HG02981 (cell line): ENCODE measurements around the gene TRIAP1.
A peak's percentile ranks its signal among the peaks of the same experiment; 100 is the strongest.
"Not testable (repeated sequence)": the region's sequence is repeated elsewhere in the genome, so short reads cannot be mapped to it uniquely, and the experiment has no call there.

Experiments
- ATAC-seq: cut with Tn5 transposase; IDR thresholded peaks from one replicate; pipeline ENCODE4 v1.9.1; 2021; ENCODE audit warnings: mild to moderate bottlenecking, moderate library complexity; ENCODE audit not compliant: unreplicated experiment

The TRIAP1 gene

DNA sequence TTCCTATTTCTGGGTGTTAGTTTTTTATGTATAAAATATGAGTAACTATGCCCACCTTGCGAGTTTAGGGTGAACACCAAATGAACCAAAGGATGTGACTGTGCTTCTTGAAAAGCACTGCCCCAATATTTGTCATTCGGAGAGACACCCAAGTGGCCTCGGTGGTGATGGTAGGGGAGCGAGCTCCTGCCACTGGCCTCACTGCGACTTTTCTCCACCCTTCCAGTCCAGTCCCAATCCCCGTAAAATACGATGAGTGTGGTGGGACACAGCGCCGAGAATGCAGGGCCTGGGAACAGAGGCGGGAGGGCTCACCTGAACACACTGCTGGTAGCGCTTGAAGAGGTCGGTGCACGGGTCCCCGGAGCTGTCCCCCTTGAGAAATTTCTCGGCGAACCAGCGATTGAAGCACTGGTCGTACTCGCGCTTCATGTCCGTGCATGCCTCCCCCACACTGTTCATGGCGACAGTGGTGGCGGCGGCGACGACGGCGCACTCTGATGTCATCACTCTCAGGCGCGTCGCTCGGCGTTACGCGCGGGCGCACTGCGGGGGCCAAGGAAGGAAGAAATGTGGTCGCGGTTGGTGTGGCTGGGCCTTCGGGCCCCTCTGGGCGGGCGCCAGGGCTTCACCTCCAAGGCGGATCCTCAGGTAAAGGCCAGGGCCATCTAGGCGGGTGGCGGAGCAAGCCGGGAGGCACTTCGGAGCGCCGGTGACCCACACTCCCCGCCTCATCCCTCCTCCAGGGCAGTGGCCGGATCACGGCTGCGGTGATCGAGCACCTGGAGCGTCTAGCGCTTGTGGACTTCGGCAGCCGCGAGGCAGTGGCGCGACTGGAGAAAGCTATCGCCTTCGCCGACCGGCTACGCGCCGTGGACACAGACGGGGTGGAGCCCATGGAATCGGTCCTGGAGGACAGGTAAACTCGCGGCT is at the start of gene TRIAP1, which contains the start of gene GATC:
Gene TRIAP1, minus strand, starts transcription at position 474 of the 933 bp plus-strand sequence. Its CDS starts 12 bp downstream, at position 462.
Gene GATC, plus strand, starts transcription at position 534 of the 933 bp plus-strand sequence. Its CDS starts 37 bp downstream, at position 571.
- ATAC-seq = peak; percentile 85

DNA sequence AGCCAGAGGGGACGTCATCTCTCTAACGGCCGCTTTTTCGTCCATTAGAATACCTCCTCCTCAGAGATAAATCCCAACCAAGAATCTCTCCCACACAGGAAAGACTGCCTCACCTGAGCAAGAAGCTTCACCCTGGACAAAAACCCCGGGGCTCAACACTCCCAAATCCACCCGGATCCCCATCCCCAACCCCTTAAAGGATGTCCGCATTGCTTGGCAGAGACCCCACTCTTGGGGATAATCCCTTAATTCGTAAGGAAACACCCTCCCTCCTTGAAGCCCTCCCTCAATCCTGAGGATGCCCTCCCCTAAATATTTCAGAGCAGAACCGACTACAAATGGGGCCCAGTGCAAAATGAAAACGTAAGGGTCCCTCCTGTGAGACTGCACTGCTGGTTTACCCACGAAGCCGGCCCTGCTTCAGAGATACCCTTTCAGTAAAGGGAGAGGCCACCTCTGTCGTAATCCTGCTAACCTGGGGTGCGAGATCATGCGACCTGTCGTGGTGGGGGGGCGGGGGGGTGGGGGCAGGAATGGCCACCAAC is 49.1 kb upstream of the TRIAP1 start:
- ATAC-seq = no peak

DNA sequence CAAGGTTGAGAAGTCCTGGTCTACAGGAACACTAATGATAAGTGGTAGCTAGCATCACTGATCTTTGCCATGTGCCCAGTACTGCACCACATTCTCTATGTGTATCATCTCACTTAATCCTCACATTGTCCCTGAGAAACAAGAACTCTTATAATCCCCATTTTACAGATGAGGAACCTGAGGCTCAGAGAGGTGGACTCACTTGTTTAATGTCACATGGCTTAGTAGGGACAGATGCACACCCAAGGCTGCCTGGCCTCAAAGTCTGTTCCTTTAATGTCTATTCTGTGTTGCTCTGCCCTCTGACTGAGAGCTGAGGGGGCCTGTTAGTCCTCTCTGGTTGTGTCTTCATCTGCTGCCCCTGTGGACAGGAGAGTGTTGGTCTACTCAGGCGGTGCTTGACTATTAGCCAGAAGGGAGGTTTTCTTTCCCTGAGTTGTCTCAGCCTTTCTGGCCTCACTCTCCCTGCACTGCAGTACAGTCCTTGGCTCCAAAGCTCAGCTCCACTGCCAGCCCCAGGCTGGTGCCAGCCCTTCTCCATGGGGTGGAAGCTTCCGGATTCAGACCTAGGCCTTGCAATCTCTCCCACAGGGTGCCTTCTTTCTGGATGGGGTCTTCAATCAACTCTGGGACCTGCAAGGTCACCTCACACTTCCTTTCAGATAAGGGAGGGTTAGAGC is 44.8 kb upstream of the TRIAP1 start:
- ATAC-seq = no peak

DNA sequence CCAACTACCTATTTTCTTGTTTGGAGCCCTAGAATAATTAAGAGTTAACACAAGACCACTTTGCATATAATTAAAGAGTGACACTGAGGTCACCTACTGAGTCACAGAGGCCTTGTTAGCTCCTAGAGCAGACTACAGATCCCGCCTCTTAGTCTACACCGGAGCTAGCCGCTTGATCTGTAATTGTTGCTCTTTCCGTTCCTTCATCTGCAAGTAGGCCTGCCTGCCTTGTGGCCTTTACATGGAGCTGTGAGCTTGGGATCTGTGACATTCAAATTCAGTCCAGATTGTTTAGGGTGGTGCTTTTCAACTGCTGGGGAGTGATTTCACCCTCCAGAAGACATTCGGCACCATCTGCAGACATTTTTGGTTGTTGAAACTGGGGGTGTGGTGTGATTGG is 44.1 kb upstream of the TRIAP1 start:
- no peak for ATAC-seq

DNA sequence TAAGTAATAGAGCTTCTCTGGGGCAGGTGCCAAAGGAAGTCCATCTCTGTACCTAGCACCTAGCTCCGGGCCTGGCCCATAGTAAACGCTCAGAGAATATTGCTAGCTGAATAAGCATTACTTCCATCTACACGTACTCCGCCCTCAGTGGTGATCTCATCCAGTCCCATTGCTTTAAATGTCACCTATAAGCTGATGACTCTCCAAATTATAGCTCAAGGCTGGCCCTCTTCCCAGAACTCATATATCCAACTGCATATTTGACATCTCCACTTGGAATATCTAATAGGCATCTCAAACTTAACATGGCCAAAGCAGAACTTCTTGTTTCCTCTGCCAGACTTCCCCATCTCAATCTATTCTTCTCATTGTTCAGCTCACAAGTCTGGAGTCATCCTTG is 42.8 kb upstream of the TRIAP1 start:
- ATAC-seq = no peak

DNA sequence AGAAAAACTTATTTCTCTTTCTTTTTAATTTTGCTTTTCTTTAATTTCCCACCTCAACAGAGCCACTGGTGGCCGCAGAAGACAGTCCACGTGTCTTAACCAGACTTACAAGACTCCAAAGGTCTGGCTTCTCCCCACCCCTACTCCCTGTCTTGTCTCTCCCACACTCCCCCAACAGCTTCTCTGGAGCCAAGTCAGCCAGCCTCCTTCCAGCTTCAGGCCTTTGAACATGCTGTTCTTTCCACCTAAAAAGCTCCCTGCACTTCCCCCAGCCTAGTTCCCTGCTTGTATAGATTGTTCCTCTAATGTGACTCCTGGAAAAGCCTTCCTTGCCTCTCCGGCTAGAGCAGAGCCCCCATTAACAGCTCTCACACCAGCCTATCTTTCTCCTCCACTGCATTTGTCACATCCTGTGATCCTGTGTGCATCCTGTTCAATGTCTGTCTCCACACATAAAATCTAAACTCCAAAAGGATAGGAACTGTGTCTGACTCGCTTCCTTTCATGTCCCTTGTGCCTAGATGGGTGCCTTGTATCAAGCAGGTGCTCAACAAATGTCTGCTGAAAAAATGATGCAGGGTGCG is 42.0 kb upstream of the TRIAP1 start:
- ATAC-seq = no peak

DNA sequence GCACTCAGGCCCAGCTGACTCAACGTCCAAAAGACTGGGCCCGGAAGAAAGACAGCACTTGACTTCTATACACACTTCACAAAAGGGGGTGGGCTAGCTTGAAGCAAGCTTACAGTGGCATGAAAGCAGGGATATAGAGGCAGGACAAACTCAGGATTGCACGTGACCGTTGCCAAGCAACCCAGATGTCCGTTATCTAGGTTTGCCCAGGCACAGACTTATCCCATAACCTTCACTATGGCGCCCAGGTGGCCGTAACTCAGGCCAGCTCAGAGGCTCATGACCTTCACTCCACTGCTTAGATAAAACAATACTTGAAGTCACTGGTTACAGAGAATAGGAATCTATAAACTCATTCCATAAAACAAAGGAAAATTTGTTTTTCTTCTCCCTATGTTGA is 41.4 kb upstream of the TRIAP1 start:
- not testable (repeated sequence) for ATAC-seq

DNA sequence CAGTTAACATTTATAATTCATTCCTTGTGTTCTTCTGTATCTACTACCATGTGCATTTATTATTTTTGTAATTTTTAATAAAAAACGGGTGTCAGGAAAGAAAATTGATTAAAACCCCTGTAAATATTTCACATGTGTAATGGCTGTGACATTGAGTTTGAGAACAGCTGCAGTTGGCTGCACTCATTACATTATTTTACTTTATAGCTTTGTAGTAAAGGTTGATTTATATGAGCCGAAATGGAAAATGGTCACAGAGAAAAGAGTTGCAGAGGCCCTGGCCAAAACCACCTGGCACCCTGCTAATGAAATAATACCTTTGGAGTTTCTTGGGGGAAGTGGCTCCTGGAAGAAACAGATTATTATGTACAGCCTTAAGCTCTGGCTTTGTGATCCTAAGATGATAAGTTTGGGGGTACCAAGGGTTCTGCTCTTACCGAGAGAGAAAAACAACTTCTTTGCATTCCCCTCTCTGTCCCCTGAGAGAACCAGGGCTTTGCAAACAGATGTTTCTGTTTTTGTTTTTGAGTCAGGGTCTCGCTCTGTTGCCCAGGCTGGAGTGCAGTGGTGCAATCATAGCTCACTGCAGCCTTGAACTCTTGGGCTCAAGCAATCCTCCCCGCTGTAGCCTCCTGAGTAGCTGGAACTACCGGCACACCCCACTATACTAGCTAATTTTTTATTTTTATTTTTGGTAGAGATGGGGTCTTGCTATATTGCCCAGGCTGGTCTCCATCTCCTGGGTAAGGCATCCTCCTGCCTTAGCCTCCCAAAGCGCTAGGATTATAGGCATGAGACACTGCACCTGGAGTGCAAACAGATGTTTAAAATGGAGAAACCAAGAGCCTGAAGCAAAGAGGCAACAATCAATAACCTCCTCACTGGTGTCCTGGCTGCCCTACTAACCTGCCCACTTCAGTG is 40.0 kb upstream of the TRIAP1 start:
- no peak for ATAC-seq

DNA sequence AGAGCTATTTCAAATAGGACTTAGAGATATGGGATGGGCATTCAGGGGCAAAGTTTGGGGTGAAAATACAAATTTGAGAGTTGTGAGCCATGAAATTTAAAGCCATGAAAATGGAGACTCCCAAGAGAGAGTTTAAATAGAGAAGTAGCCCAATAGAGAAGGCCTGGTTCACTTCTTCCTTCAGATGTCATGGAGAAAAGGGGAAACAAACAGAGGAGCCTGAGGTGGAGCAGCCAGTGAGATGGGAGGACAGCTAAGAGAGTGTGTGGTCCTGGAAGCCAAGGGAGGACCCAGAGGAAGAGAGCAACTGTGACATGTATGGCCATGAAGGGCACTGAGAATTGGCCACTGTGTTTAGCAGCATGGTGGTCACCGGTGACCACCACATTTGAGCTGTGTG is 37.4 kb upstream of the TRIAP1 start:
- no peak for ATAC-seq

DNA sequence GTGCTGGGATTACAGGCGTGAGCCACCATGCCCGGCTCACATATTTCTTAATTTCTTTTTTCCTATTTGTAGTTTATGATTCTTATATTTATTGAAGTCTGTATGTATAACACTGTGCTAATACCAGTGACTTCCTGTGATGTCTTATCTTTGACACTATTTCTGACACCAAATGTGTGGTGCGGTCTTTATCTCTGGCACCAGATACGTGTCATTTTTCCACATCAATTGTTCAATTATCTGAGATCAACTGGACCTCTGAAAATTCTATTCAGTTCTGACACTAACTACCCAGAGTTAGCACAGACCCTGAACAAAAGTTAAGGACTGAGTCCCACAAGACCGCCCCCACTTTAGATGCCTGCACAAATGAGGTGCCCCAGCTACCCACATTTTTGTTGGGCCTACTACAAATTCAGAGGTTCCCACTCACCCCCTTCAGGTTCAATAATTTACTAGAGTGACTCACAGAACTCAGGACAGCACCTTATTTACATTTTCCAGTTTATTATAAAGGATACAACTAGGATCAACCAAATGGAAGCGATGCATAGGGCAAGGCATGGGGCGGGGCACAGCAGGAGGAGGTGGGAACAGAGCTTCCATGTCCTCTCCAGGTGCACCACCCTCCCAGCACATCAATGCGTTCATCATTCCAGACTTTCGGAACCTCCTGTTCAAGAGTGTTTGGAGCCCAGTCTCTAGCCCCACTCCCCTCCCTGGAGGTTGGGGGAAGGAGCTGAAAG is 35.0 kb upstream of the TRIAP1 start:
- ATAC-seq = no peak

DNA sequence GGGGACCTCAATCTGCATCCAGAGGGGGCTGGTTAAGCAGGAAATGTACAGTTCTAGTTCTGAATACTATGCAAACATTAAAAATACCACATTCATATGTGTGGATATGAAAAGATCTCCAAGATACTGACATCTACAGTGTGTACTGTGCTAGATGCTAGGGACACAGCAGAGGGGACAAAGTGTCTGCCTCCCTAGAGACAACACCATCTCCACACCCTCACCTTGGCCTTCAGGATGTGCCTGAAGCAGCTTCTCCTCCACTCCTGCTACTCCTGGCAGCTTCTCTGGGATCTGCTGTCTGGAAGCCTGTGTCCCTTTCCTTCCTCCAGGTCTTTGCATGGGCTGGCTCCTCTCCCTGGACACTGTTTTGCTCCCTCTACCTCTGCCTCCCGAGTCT is 34.0 kb upstream of the TRIAP1 start:
- no peak for ATAC-seq

DNA sequence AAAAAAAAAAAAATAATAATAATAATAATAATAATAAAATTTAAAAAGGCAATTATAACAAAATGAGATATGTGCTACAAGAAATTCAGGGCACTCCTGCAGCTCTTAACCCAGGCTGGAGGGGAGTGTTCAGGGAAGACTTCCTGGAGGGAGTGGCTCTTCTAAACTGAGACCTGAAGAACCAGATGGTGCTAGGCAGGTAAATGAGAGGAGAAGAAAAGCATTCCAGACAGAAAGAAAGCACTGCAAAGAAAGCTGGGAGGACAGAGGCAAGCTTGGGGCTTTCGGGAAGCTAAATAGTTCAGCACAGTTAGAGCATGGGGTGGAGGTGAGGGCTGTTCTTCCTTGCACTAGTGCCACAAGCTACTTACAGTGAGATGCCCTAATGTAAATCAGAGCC is 33.3 kb upstream of the TRIAP1 start:
- ATAC-seq = no peak

DNA sequence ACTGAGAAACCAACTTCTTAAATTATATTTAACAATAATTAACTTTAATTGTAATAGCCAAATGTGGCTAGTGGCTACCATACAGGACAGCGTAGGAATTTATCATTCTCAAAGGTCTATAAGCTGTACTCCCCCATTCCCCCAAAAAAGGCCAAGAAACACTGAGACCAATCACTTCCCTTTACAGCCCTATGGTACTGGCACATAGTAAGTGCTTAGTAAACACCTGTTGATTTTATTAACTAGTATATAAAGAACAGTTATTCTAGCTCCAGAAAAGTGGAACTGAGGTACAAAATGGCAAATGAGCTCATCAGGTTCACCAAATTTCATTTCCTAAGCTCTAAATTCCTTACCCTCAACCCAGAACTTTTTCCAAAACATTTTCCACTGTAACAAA is 29.5 kb upstream of the TRIAP1 start:
- no peak for ATAC-seq

DNA sequence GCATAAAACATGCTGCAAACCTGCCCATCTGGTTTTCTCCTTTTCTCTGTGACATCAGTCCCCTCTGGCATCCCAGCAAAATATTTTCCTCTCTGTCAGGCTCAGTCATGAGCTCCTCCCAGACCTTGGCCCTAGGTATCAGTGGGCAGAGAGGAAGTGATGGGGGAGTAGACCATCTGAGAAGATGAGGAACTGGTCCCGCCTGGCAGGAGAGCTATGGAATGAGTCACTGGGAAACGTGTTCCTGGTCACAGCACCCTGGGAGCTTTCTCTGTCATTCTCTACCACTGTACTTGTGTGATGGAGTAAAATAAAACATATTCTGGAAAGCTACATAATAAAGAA is 28.4 kb upstream of the TRIAP1 start:
- ATAC-seq = no peak

DNA sequence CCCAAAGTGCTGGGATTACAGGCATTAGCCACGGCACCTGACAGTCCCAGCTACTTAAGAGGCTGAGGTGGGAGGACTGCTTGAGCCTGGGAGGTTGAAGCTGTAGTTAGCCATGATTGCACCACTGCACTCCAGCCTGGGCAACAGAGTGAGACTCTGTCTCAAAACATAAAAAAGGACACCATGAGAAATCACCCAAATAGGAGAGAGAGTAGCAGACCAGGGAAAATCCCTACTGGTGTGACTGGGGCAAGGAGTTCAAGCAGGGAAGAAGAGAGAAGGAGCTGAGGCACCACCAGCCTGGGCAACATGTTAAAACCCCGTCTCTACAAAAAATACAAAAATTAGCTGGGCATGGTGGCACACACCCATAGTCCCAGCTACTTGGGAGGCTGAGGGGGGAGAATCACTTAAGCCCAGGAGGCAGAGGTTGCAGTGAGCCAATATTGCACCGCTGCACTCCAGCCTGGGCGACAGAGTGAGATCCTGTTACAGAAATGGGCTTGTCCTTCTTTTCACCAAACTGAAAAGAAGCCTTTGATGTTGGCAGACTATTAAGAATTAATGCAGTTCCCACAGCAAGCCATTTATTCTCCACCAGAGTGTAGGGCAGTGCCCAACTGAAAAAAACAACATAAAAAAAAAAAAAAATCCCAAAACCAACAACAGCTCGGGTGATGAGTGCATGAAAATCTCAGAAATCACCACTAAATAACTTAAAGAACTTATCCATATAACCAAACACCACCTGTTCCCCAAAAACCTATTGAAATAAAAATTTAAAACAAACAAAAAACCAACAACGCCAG is 27.8 kb upstream of the TRIAP1 start:
- no peak for ATAC-seq

DNA sequence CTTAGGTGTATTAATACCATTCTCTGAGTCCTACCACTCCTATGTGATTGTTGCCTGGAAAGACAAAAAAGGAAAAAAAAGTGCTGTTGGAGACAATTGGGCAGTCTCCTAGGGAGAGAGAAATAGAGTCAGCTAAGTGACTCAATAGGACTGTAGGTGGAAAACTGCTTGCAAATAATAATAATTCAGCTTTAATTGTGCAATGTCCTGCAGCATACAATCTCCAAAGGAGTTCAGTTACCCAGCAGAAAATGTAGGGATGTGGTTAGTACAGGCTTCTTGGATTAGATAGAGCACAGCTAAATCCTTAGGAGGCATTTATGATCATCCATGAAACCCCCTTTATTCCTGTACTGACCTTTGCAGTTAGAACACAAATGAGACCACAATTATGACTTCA is 26.3 kb upstream of the TRIAP1 start:
- ATAC-seq = no peak

DNA sequence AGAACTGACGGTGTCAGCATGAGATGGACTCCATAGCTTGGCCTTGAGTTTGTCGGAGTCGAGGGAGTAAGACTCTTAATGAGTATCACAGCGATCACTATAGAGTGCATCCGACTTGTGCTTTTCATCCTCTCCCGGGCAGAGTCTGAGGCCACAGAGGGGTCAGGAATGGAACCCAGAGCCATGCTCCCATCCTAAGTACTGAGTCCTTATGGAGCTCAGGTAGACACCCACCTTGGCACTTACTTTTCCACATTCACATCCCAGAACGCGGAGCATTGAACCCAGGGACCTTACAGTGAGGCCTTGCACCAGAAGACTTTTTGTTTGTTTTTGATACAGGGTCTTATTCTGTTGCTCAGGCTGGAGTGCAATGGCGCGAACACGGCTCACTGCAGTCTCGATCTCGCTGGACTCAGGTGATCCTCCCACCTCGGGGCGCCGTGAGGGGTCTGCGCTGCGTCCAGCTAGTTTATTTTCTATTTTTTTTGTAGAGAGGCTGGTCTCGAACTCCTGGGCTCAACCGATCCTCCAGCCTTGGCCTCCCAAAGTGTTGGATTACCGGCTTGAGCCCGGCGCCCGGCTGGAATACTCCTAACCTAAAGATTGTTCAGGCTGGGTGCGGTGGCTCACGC is 24.1 kb upstream of the TRIAP1 start:
- ATAC-seq = peak; percentile 21

DNA sequence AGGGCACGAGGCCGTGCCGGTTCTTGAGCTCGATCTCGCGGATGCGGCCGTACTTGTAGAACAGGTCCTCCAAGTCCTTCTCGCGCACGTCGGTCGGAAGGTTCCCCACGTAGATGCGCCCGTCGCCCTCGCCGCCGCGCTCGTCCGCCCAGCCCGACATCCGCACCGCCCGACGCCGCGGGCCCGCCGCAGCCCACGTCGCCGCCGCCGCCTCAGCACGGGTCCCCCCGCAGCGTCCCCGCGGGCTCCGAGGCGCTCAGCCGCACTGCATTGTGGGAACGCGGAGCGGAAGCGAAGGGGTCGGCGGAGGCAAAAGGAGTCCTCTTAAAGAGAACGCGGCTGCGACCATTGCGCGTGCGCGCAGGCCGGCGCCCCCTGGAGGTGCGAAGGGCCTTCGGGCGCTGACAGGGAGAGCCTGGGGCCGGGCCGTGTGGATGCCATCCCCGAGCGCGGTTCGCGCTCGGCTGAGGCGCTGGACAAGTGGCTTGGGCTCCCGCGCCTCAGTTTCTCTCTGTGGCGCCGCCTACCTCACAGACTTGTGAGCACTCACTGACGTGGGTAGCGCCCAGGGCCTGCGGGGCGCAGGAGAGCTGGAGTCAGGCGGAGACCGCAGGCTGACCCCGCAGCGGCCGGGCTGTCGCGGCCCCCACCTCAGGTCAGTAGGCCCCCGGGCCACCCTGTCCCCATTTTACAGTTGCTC is 23.4 kb upstream of the TRIAP1 start, which contains the start of gene SRSF9:
Gene SRSF9, minus strand, starts transcription at position 299 of the 700 bp plus-strand sequence. Its CDS starts 139 bp downstream, at position 160.
- ATAC-seq = peak; percentile 85
